ENCODE data around the gene POU2F3. TPM values are rescaled to one million over a fixed set of nuclear protein-coding genes. Genes with fewer than 3 reads are reported as not detected.
A peak's percentile ranks its signal among the peaks of the same experiment; 100 is the strongest.

POU2F3 gene
- total and polyA plus RNA-seq, 8 donors: 0.18 to 1.9 (median 1.3) TPM; not detected in 2

DNA sequence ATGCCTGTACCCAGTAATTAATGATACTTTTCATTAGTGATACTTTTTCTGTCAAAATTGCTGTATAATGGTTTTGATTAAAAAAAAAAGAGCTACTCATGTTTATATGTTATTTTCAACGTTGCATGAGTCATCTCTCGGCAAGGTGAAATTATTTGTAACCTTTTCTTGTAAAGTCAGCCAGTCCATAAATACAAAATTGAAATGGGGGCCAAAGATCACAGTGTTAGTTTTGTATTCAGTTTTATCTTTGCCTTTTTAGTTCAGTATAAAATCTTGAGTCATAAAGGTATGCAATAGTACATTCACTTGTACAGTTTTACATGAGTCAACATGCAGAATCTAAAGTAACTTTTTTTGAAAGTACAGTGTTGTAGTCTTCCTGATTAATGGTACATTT is 100.6 kb downstream of the POU2F3 start:
- DNase-seq: peak in 1 of 2 donors; percentile 41
- H3K36me3 ChIP-seq: no peaks in the 10 kb centered on the region
- H3K27me3 ChIP-seq: no peaks in the 10 kb centered on the region
- peak overlapping the region in 2 of 5 donors; percentile 99 to 100 for H3K27ac ChIP-seq
- H3K4me3 ChIP-seq: peak overlapping the region in 2 of 4 donors; percentile 88 to 94
- 7 to 20% (median 17%) methylated on average over 2 of the region's 2 CpGs for WGBS, 5 donors
- TF ChIP-seq POLR2A (IDR thresholded peaks at IDR 0.05) (no peak), EP300 (IDR thresholded peaks at IDR 0.05) (no peak), POLR2AphosphoS5 (IDR thresholded peaks at IDR 0.05) (no peak)
- TF ChIP-seq, protein P1, sequence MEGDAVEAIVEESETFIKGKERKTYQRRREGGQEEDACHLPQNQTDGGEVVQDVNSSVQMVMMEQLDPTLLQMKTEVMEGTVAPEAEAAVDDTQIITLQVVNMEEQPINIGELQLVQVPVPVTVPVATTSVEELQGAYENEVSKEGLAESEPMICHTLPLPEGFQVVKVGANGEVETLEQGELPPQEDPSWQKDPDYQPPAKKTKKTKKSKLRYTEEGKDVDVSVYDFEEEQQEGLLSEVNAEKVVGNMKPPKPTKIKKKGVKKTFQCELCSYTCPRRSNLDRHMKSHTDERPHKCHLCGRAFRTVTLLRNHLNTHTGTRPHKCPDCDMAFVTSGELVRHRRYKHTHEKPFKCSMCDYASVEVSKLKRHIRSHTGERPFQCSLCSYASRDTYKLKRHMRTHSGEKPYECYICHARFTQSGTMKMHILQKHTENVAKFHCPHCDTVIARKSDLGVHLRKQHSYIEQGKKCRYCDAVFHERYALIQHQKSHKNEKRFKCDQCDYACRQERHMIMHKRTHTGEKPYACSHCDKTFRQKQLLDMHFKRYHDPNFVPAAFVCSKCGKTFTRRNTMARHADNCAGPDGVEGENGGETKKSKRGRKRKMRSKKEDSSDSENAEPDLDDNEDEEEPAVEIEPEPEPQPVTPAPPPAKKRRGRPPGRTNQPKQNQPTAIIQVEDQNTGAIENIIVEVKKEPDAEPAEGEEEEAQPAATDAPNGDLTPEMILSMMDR (IDR thresholded peaks at IDR 0.05): no peak
- peaks cover 17 to 82% (median 73%) of the 10 kb centered on the region in 4 donors for H3K4me1 ChIP-seq
- intact Hi-C loops (cut with DNase I; ENCODE audit: low total_unique reads): loop anchor here (5.0 kb wide), 1 partner anchor 42 kb away; no protein-coding TSS in a partner anchor
- H3K9me3 ChIP-seq: no peaks in the 10 kb centered on the region

DNA sequence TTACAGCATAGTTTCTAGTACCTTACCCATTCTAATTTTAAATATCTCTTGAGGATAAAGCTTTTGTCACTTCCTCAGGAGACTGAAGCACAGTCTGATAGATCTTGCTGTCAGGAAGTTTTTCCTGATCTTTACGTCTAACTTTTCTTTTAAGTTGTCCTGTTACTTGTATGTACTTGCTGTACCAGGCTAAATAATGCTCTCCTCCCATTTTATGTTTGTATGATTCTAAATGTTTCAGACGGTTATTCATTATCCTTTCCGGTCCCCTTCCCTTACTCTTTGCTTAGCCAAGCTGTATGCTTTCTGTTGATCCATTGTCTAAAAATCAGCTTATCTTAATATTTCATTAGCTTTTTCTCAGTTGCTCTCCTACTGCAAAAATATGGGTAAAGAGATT is 102.3 kb downstream of the POU2F3 start:
- Histone ChIP-seq H3K36me3 (no peaks in the 10 kb centered on the region), H3K27ac (peak overlapping the region in 1 of 5 donors; percentile 4), H3K4me3 (no peak overlapping the region), H3K27me3 (no peaks in the 10 kb centered on the region), H3K9me3 (no peaks in the 10 kb centered on the region), H3K4me1 (peaks cover 17 to 96% (median 82%) of the 10 kb centered on the region in 4 donors)
- TF ChIP-seq EP300 (IDR thresholded peaks at IDR 0.05) (no peak), POLR2AphosphoS5 (IDR thresholded peaks at IDR 0.05) (no peak), POLR2A (IDR thresholded peaks at IDR 0.05) (no peak)
- TF ChIP-seq, protein P1 (IDR thresholded peaks at IDR 0.05): no peak
- intact Hi-C loops (cut with DNase I; ENCODE audit: low total_unique reads): loop anchor here (5.0 kb wide), 1 partner anchor 40 kb away; no protein-coding TSS in a partner anchor
- WGBS, 5 donors: 45 to 61% (median 50%) methylated on average over 3 of the region's 3 CpGs
- DNase-seq: no peak

DNA sequence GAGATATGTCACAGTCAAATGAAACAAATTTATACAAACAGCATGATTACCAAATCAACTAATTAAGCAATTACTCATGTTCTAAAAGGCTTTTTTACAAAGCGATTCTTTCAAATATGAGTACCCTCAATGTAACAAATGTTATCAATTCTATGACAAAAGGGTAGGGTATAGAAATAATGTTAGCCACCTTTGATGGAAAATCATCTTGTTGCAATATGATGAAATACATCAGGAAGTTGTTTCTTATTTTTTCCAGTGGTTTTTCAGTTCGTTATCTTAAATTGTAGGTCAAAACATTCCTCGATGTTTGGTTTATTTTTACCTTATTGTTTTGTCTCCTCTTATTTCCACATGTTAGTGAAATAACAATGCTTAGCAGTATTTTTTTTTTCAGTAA is 102.7 kb downstream of the POU2F3 start:
- WGBS, 5 donors: 74 to 88% (median 84%) methylated on average over 3 of the region's 3 CpGs
- Histone ChIP-seq H3K9me3 (no peaks in the 10 kb centered on the region), H3K27me3 (no peaks in the 10 kb centered on the region), H3K4me3 (no peak overlapping the region), H3K4me1 (peaks cover 17 to 99% (median 80%) of the 10 kb centered on the region in 4 donors), H3K36me3 (no peaks in the 10 kb centered on the region), H3K27ac (no peak overlapping the region)
- intact Hi-C loops (cut with DNase I; ENCODE audit: low total_unique reads): loop anchor here (5.0 kb wide), 1 partner anchor 40 kb away; no protein-coding TSS in a partner anchor
- DNase-seq: no peak
- TF ChIP-seq POLR2A (IDR thresholded peaks at IDR 0.05) (no peak), POLR2AphosphoS5 (IDR thresholded peaks at IDR 0.05) (no peak), EP300 (IDR thresholded peaks at IDR 0.05) (no peak)
- TF ChIP-seq, protein P1 (IDR thresholded peaks at IDR 0.05): no peak

DNA sequence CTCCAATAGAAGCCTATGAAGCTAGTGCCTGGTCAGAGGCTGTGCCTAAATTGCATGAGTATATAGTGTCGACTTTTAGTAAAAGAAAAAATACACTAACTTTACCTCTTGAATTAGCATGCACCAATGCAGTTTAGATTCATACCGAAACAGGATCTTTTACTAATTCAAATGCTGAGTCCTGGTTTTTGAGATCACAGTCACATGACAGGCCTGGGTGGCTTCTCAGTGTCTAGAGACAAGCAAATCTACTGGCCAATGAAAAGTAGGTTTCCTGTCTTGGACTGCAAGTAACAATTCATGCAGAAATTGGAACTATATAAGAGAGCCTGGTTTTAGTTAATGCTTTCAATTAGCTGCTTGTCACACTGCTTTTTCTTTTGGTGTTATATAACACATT is 103.5 kb downstream of the POU2F3 start:
- no peak overlapping the region for H3K4me3 ChIP-seq
- peaks cover 14 to 95% (median 77%) of the 10 kb centered on the region in 4 donors for H3K4me1 ChIP-seq
- no peak overlapping the region for H3K27ac ChIP-seq
- intact Hi-C loops (cut with DNase I; ENCODE audit: low total_unique reads): loop anchor here (5.0 kb wide), 1 partner anchor 39 kb away; no protein-coding TSS in a partner anchor
- H3K27me3 ChIP-seq: no peaks in the 10 kb centered on the region
- 77 to 84% (median 80%) methylated on average over 2 of the region's 2 CpGs for WGBS, 5 donors
- no peaks in the 10 kb centered on the region for H3K9me3 ChIP-seq
- DNase-seq: no peak
- no peaks in the 10 kb centered on the region for H3K36me3 ChIP-seq
- TF ChIP-seq EP300 (IDR thresholded peaks at IDR 0.05) (no peak), POLR2AphosphoS5 (IDR thresholded peaks at IDR 0.05) (no peak), POLR2A (IDR thresholded peaks at IDR 0.05) (no peak)
- TF ChIP-seq, protein P1 (IDR thresholded peaks at IDR 0.05): no peak

Data from stomach (tissue), 9 donors.